Testis (tissue), 2 donors: ENCODE results near the gene TSNAX.

Source experiments
- CTCF ChIP-seq, 3 experiments: fragments of 450-650 bp in 2 of 3; fragments of 200-600 bp in 1 of 3; sonication (generic) in 1 of 3; IDR thresholded peaks; one replicate each; pipeline ENCODE4 v1.5.1; 2016 to 2019; ENCODE audit warnings: antibody characterized with exemption in 3 of 3, mild to moderate bottlenecking in 2 of 3, moderate library complexity in 1 of 3
- POLR2A ChIP-seq: fragments of 450-650 bp; IDR thresholded peaks from one replicate; pipeline ENCODE4 v1.6.1; 2017; ENCODE audit warnings: antibody characterized with exemption, mild to moderate bottlenecking, moderate library complexity

GRCh38 chr1:231581859-231582258 is 53.4 kb downstream of the TSNAX start:
- TF ChIP-seq CTCF (IDR thresholded peaks at IDR 0.05) (no peak), POLR2A (no peak)
